NCI-H1417 treated with DMSO at 0.1 percent for 48 hours (cell line): ENCODE data around the gene TIE1.

Experiments used
- DNase-seq: peaks from one replicate; lab custom pipeline; 2025; lab: John Stamatoyannopoulos, UW

Gene TIE1

DNA sequence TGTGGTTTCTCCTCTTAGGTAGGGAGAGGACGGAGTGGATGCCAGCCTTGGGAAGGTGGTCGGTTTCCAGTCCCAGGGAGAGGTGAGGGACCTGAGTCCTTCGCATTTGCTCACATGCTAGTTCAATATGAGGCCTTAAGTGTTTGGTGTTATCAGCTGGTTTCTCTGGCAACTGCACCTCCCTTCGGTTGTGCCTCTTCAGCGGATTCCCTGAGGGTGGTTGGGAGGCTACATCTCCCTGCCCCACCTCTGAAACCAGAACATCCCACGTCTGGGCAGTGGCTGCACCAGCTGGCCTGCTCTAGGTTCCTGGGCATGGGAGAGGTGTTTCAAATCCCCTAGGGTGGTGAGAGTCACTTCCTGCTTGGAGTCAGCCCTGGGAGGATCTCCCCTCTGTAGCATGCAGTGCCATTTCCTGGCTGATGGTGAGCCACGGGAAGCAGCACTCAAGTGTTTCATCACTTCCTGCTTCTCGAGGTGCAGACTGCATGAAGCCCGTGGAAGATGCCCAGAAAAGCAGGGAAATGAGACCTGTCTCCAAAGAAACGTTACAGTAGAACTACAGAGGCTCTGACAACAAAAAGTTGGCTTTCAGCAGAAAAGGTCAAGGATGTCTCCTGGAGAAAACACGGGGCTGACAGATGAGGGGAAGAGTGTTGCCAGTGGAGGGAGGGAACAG is 26.5 kb upstream of the TIE1 start:
- no peak for DNase-seq

DNA sequence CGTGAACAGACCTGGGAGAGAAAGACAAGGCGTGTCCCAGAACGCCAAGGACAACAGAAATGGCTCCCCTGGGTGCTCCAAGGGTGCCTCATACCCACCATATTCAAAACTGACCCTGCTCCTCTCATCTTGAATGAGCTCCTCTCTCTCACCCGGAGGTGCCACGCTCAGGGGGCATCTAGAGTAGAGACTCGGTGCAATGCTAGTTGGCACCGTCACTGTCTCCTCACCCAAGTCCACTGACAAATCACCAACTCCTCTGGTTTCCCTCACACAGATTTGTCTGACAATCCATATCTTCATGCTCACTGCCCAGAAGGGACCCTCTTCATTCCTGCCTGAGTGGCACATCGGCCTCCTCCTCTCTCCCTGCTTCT is 26.0 kb upstream of the TIE1 start:
- no peak for DNase-seq

DNA sequence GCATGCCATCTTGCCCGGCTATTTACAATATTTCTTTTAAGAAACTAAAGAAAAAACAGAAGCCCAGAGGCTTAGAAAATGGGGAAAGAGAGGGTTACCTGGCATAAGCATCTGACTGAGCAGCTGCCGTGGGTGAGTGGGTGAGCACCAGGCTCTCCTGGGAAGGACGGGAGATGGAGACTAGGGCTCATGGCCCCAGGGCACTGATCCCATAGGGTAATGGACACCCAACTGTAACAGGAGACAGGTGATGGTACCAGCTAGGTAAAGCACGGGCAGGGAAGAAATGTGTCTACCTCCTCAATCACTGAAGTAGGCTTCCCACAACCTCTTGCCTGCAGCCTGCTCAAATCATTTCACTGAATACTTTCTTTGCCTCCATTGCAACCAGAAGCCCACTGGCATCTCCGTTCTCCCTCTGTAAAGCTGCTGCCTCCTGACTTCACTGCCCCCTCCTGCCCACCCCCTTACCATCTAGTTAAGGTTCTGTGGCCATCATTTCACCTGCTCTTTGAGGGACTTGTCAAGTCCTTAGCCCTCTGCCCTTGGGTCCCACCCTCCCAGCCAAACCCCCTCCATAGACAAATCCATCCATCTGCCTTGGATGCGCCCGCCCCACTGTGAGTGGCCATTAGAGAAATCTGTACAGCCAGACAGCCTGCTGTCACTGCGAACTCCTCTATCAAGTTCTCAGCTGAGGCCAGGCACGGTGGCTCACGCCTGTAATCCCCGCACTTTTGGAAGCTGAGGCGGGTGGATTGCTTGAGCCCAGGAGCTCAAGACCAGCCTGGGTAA is 24.8 kb upstream of the TIE1 start:
- no peak for DNase-seq

DNA sequence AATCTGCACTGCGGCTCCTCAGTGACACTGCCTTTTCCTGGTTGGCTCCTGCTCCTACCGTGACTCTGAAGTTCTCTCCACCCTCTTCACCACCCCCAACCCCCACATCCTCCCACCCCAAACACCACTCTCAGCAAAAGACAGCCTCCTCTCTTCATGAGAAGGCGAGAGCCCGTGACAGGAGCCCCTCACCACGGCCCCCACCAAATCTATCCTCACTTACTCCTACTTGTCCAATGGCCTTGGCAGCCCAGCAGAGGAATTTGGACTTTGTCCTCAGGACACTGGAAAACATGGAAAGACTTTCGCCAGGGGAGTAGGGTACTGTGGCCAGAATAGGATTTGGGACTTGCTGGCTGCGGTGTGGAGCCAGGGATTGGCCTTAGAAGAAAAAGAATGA is 24.1 kb upstream of the TIE1 start:
- DNase-seq: no peak

DNA sequence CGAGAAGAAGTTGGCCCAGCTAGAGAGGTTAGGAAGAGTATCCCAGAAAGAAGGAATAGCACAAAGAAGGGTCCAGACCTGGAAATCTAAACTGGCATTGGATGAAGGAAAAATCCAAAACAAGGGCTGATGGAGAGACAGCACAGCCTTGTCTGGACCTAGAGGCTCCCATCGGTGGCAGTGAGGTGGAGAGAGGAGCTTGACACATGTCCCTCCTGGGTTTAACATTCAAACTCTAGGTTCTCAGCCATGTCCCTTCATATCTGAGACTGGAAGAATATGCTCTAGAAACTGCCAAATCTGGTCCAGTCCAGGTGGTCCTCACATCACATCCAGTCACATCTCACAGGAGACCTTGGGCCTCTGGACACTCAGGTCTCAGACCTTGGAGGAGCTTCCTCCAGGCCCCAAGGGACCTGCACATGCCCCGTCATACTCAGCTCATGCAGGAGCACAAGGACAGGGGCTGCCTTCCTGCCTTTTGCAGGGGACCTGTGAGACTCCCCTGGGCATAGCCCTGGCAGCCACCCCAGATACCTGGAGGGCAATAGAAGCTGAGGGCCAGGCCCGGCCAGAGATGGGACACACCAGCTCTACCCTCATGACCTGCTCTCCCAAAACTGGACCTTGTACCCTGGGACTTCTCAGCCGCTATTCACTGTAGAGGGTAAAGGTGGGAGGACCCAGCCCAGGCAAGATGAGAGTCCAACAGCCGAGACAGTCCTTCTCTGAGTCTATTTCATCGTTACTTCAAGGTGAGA is 23.5 kb upstream of the TIE1 start:
- no peak for DNase-seq

DNA sequence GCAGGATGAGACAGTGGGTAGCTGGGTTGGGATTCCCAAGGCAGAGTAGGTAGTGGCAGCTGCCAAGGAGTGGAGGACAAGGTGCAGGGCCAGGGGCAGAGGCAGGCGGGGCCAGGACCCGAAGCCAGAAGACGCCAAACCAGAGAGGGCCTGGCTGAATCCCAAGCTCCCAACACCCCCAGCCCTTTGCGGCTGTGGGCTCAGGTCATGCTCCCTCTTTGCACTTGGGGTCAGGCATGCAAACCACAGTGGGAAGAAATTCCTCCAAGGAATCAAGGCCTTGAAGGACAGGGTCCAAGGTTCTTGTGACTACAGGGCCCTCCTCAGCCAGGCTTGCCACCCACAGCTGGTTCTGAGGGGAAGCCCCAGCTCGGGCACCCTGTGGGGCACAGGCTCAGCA is 21.6 kb upstream of the TIE1 start:
- no peak for DNase-seq

DNA sequence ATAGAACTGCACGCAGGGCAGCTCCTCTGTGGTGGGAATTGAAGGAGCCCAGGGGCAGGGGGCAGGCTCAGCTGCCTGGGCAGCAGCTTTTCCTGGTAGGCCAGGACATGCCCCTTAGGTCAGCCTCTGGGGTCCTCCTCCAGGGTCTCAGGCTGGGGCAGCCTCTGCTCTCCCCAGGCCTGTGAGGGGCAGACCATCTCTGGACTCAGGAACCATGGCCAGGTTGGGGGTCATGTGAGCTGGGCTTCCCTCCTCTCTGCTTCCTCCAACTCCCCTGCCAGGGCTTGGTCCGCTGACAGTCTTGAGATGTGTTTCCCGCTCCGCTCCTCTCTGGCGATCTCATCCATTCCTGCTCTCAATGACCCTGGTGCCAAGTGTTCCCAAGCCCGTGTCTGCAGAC is 21.1 kb upstream of the TIE1 start:
- no peak for DNase-seq

DNA sequence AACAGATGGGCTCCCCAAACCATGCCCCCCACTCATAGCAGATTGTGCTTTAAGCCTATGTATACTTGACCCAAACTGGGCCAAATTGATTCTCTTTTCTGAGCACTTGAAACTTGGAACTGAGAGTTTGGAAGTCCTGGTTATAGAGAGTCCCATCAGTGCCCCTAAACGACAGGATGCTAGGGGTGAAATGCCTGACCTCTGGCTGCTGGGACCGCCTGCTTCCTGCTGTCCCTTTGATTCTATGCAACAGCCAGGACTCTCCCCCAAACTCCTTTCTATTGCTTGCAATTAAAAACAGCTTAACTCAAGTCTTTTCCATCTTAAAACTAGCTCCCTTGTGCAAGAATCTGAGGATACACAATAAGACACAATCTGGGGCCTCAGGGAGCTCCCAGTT is 20.1 kb upstream of the TIE1 start:
- DNase-seq: no peak

DNA sequence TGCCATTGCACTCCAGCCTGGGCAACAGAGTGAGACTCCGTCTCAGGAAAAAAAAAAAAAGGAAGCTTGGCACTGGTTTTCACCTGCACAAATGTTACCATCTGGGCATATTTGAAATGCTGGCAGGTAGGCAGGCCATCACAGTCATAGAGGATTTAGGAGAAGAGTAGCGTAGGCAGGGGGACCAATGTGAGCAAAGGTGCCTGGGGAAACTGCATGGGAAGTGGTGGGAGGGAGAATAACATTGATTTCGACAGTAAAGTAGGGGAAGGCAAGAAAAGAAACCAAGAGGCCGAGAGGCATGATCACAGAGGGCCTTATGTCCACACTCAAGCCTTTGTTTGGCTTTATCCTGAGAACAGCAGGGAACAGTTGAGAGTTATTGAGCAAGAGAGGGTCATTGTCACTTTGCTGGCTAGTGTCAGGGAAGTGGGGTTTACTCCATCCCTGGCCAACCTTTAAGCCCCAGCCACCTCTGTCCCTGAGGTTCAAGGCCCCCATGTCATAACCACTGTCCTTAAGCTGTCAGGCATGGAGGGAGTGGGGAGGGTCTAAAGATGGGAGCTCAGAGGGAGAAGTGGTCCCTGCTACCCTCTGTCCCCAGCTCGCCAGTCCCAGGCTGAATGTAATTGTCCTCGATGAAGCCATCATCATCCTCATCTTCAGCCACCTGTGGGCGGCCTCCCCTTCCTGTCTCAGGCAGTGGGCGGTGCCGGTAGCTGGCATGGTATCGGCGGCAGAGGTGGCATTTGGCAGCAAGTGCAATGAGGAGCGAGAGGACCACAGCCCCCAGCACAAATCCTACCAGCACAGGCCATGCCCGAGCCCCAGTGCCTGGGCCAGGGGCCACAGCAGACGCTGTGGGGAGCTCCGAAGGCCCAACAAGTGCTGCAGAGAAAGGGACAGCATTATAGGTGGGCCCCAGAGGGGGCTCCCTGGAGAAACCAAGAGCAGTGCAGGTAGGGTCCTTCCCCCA is 18.3 kb upstream of the TIE1 start:
- no peak for DNase-seq

DNA sequence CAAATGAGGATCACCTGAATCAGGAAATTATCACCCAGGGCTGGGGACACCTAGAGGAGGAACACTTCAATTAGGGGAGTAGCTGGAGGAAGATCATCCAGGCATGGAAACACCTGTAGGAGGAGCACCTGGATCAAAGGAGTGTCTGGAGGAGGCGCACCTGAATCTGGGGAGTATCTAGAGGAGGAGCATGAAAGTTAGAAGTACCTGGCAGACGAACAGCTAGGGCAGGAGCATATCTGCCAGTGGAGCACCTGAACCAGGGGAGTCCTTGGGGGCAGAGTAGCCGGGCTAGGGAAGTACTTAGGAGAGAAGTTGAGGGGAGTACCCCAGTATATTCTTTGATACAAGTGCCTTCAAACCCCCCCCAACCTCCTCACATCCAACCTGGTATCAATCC is 16.7 kb upstream of the TIE1 start:
- no peak for DNase-seq

DNA sequence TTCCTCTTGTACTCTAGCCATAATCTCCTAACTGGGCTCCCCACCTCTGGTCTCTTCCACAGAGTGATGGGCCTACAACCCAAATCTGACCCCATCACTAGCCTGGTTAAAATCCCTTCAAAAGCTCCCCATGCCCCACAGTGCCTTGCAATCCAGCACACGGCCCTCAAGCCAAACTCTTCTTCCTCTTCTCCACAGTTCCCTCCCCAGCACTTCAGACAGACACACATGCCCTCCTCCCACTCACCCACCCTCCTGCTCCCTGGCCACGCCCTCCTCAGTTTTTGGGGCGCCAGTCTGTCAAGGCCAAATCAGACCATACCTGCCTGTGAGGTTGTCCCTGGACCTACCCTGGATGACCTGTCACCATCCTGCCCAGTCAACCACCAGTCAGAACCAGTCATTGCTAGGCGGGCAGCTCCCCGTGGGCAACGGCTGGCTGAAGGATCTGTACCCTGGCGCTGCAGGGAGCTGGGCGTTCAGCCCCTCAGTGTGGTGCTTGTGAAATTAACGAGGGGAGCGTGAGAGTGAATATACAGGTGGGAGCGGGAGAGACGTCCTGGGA is 16.2 kb upstream of the TIE1 start:
- DNase-seq: no peak

DNA sequence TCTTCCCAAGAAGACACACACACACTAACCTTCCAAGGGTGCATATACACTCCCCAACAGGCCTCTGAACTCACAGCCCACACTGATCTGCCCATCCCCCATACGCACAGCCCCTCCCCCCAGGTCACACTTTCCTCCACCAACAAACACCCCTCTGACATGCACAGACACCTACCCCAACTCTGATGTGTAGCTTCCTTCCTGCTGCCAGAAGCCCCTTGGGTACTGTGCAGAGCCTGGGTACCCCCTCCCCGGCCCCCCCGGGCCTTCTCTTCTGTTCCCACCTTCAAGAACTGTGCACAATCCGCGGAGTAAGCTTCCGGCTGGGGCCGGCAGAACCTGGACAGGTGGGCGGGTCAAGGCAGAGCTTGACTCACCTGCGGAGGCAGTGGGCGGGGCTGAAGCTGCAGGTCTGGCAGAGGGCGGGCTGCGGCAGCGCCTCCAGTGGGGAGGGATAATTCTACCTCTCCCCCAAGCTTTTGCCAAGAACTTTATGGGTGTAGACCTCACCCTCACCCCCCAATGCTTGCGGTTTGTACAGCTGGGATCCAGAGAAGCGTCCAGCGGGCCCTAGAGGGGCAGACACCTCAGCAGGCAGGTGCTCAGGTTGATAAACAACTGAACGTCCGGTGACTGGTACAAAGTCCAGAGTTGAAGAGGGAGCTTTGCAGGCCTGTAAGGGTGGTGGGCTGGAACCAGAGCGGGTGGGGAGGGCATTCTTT is 15.4 kb upstream of the TIE1 start, which contains the start of gene C1orf210:
TSS of gene C1orf210 (minus strand) at position 313 of the 722 bp plus-strand sequence. CDS start 2,311 bp downstream, outside the sequence.
- DNase-seq: no peak

DNA sequence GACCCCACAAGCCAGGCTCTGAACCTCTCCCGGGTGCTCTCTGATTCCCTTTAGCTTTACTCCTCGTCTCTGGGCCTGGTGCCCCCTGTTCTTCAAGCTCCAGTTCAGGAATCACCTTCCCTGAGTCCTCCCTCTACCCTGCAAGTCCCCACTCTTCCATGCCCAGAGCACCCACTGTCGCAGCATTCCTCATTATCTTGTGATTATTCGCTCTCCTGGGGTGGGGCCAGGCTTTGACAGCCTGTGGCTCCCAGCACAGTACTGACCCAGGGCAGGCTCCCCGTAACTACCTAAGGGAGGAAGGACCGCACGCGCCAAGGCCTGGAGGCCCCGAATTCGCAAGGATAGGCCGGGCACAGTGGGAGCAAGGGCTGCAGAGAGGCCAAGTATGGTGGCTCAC is 14.7 kb upstream of the TIE1 start:
- no peak for DNase-seq

DNA sequence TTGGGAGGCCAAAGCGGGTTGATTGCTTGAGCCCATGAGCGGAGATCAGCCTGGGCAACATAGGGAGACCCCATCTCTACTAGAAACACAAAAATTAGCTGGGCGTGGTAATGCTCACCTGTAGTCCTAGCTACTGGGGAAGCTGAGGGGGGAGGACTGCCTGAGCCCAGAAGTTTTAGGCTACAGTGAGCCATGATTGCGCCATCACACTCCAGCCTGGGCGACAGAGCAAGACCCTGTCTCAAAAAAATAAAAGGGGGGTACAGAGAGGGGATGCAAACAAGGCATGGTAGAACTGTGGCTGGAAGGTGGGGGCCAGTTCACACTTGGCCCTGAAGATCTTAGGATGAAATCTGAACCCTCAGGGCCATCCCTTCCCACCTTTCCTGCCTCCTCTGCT is 14.2 kb upstream of the TIE1 start:
- no peak for DNase-seq

DNA sequence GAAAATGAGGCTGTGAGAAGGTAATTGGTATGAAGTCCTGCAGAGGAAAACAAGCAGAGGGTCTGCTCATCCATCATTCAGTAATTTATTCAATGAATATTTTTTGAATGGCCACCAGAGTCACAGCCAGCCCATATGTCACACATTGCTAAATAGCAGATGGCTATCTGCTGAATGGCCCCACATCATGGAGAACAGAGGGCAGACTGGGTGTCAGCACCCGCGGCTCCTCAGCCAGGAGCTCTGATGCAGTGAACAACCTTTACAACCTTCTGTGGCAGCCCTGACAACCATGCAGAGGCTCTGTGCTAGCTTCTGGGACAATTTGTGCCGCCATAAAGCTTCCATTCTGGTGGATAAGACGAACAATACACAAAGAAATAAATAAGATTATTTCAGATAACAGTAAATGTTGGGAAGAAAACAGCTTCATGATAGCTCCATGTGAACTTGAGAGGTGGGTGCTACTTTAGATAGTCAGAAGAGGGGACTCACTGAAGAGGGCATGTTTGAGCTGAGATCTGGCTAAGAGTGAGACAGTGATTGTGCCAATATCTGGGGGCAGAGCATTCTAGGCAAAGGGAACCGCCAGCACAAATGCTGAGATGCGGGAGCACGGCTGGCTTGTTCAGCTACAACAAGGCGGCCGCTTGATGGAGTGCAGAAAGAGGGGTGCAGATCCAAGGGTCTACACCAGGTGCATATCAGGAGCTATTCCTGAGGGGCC is 12.6 kb upstream of the TIE1 start:
- no peak for DNase-seq

DNA sequence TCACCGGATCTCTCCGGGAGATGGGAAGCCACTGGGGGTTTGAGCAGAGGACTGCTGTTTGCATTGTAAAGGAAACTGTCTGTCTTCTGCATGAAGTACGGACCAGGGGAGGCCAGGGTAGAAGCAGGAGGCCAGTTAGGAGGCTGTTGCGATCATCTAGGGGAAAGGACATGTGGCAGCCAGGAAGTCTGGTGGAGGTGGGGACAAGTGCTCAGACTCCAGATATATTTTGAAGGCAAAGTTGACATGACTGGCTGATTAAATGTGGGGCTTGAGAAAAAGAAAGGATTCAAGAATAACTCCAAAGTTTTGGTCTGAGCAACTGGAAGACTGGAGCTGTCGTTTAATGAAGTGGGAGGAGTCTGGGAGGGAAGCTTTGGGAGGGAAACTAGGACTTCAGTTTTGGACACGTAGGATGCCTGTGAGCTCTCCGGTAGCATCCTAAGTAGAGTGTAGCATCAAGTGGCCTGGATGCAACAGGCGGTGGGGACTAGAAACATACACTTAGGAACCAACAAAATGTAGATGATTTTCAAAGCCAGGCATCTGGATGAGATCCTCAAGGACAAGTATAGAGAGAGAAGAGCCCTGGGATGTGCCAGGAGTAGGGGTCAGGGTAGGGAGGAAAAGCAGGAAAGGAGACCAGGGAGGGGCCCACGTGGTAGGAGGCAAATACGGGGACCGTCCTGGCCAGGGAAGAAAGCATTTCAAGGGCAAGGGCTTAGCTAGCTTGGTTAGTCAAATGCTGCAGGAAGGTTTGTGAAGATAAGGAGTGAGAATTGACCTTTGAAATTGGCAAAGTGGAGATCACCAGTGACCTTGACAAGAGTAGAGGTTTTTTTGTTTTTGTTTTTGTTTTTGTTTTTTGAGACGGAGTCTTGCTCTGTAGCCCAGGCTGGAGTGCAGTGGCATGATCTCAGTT is 11.7 kb upstream of the TIE1 start:
- DNase-seq: no peak

DNA sequence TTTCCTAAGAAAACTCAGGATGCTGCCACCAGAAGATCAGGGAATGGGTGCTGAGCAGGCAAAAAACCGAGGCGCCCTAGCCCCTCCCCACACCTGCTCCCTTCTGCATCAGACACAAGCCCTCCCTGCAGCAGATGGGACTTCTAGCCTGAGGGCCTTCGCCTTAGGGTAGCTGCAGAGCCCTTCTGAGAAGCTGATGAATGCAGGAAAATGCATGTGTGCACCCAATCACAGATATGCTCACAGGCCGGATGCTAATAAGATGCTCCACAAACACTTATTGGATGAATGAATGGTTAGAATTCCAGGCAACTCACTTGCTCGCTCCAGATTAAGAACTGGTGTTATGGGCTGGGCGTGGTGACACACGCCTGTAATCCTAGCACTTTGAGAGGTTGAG is 8.6 kb upstream of the TIE1 start:
- DNase-seq: no peak

DNA sequence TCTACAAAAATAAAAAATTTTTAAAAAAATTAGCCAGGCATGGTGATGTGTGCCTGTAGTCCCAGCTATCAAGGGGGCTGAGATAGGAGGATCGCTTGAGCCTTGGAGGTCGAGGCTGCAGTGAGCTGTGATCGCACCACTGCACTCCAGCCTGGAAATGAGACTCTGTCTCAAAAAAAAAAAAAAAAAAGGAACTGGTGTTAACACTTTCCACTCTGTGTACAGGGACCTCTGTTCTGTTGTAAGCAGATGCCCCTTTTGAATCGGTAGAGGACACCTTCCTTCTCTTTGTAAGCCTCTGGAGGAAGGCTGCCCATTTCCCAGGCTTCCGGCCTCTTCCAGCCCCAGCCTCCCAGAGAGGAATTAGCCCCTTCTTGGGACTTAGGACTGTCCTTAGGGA is 8.1 kb upstream of the TIE1 start:
- no peak for DNase-seq

DNA sequence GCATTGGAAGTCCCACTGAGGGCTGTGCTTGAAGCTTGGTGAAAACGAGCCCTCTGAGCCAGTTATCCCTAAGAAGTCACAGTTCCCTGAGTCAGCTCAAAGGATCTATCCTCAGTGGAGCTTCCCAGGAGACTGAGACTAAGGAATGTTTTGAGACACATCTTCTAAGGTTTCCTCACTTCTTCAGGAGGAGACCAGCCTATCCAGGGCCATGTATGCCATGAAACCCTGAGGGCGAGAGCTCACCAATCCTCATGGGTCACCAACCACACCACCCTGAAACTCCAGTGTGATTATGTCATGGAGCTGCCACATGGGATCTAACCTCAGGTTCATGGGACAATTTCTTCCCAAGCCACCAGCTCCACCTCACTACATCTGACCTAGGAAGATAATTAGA is 7.6 kb upstream of the TIE1 start:
- no peak for DNase-seq
